IPS-18a (cell line): ENCODE results near the gene TMCO4.
A peak's percentile ranks its signal among the peaks of the same experiment; 100 is the strongest.
"Not testable (repeated sequence)": the region's sequence is repeated elsewhere in the genome, so short reads cannot be mapped to it uniquely, and the experiment has no call there.

Experiments
- H3K27ac ChIP-seq: one replicate; pipeline ENCODE4 v1.5.1; 2013; ENCODE audit warnings: low read length
- H3K27me3 ChIP-seq: one replicate; pipeline ENCODE4 v1.6.1; 2013; ENCODE audit warnings: mild to moderate bottlenecking, low read length; ENCODE audit not compliant: control insufficient read depth, insufficient read depth
- H3K36me3 ChIP-seq: one replicate; pipeline ENCODE4 v1.6.1; 2013; ENCODE audit warnings: low read depth, low read length; ENCODE audit not compliant: control insufficient read depth
- H3K4me1 ChIP-seq: one replicate; pipeline ENCODE4 v1.6.1; 2013; ENCODE audit warnings: low read depth, low read length; ENCODE audit not compliant: control insufficient read depth
- H3K4me3 ChIP-seq: one replicate; pipeline ENCODE4 v1.5.1; 2013; ENCODE audit warnings: low read length
- H3K9ac ChIP-seq: one replicate; pipeline ENCODE4 v1.6.1; 2013; ENCODE audit warnings: mild to moderate bottlenecking, low read length, moderate library complexity
- H3K9me3 ChIP-seq: one replicate; pipeline ENCODE4 v1.6.1; 2013; ENCODE audit warnings: low read depth, low read length; ENCODE audit not compliant: control insufficient read depth

Gene TMCO4

DNA sequence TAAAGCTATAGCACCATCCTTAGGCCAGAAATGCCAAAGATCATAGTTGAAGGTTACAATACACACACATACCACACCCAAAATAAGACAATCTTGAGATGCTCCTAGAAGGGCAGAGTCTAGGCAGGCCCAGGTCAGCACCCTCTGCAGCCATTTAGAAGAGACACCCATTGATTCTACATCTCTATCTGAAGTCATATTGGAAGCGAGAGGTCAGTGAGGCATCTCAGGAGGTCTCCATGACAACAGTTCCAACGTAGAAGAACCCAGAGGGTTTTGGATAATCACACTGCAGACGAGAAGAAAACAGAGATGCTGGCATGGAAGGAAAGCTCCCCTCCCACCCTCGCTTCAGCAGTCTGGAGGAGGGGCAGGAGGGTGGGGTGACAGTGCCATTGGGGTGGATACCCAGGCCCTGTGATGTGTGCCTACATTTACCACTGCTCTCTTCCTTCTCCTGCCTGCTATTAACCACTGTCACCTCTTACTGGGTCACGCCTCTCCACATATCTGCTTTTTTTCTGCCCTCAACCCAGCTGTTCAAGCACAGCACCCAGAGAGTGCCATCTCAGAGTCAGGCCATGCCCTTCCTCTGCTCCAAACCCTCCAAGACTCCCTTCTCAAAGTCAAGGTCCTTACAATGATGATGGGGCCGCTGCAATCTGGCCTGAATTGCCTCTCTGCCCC, 6.2 kb downstream of the TMCO4 start:
- Histone ChIP-seq H3K4me3 (no peak overlapping the region), H3K27ac (no peak overlapping the region), H3K9ac (no peak overlapping the region), H3K9me3 (no peaks in the 10 kb centered on the region), H3K4me1 (no peaks in the 10 kb centered on the region), H3K27me3 (peaks cover 6% of the 10 kb centered on the region), H3K36me3 (no peaks in the 10 kb centered on the region)

- H3K4me3 ChIP-seq, result no peak overlapping the region
- no peak overlapping the region for H3K27ac ChIP-seq
- no peaks in the 10 kb centered on the region for H3K36me3 ChIP-seq
- peaks cover 1% of the 10 kb centered on the region for H3K4me1 ChIP-seq
- no peak overlapping the region for H3K9ac ChIP-seq
- H3K9me3 ChIP-seq, result no peaks in the 10 kb centered on the region
- H3K27me3 ChIP-seq, result peaks cover 2% of the 10 kb centered on the region
Measured at GRCh38 chr1:19792237-19793002, 7.3 kb downstream of the TMCO4 start.

- not testable (repeated sequence) for H3K27me3 ChIP-seq, H3K4me3 ChIP-seq, H3K9me3 ChIP-seq, H3K9ac ChIP-seq, H3K27ac ChIP-seq, H3K36me3 ChIP-seq
- H3K4me1 ChIP-seq, result peaks cover 18% of the 10 kb centered on the region
Measured at GRCh38 chr1:19790061-19790975, 9.4 kb downstream of the TMCO4 start.

DNA sequence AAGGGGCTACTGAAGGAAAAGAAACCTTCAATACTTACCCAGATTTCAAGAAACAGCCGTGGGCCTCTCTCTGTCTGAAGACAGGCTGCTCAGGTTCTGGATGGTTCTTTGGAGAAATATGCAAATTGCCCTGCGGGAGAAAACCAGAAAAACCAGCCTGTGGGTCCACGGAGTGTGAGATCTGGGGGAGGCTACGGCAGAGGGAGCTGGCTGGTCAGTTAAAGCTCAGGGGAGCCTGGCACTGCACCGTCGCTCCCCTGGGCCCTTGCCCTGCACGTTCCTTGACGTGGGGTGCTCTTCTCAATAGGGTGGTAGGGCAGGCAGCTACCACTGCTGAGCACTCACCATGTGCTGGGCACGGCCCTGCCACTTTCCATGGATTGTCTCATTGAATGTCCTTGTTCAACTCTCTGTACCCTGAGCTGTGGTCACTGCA, 12.7 kb downstream of the TMCO4 start:
- H3K36me3 ChIP-seq, result no peaks in the 10 kb centered on the region
- peaks cover 18% of the 10 kb centered on the region for H3K4me1 ChIP-seq
- H3K27ac ChIP-seq, result no peak overlapping the region
- H3K4me3 ChIP-seq, result peak overlapping the region; percentile 18
- peaks cover 32% of the 10 kb centered on the region for H3K27me3 ChIP-seq
- H3K9me3 ChIP-seq, result no peaks in the 10 kb centered on the region
- no peak overlapping the region for H3K9ac ChIP-seq

- no peak overlapping the region for H3K9ac ChIP-seq
- H3K27ac ChIP-seq, result no peak overlapping the region
- H3K9me3 ChIP-seq, result no peaks in the 10 kb centered on the region
- H3K4me3 ChIP-seq, result no peak overlapping the region
- no peaks in the 10 kb centered on the region for H3K36me3 ChIP-seq
- H3K27me3 ChIP-seq, result peaks cover 45% of the 10 kb centered on the region
- peaks cover 18% of the 10 kb centered on the region for H3K4me1 ChIP-seq
Measured at GRCh38 chr1:19785660-19786059, 14.1 kb downstream of the TMCO4 start.

- H3K9me3 ChIP-seq, result no peaks in the 10 kb centered on the region
- H3K27me3 ChIP-seq, result peaks cover 69% of the 10 kb centered on the region
- H3K9ac ChIP-seq, result no peak overlapping the region
- H3K4me3 ChIP-seq, result no peak overlapping the region
- H3K4me1 ChIP-seq, result peaks cover under 1% of the 10 kb centered on the region
- H3K36me3 ChIP-seq, result no peaks in the 10 kb centered on the region
- H3K27ac ChIP-seq, result no peak overlapping the region
Measured at GRCh38 chr1:19780267-19780877, 19.3 kb downstream of the TMCO4 start.

GRCh38 chr1:19776933-19777332, 22.8 kb downstream of the TMCO4 start:
- no peak overlapping the region for H3K9ac ChIP-seq
- no peak overlapping the region for H3K27ac ChIP-seq
- no peaks in the 10 kb centered on the region for H3K36me3 ChIP-seq
- H3K4me1 ChIP-seq, result no peaks in the 10 kb centered on the region
- H3K27me3 ChIP-seq, result peaks cover 47% of the 10 kb centered on the region
- H3K4me3 ChIP-seq, result no peak overlapping the region
- no peaks in the 10 kb centered on the region for H3K9me3 ChIP-seq

- H3K4me3 ChIP-seq, result no peak overlapping the region
- H3K4me1 ChIP-seq, result no peaks in the 10 kb centered on the region
- no peaks in the 10 kb centered on the region for H3K36me3 ChIP-seq
- H3K27ac ChIP-seq, result no peak overlapping the region
- H3K9me3 ChIP-seq, result no peaks in the 10 kb centered on the region
- no peak overlapping the region for H3K9ac ChIP-seq
- peaks cover 40% of the 10 kb centered on the region for H3K27me3 ChIP-seq
Measured at GRCh38 chr1:19776287-19776686, 23.4 kb downstream of the TMCO4 start.

GRCh38 chr1:19775831-19776230, 23.9 kb downstream of the TMCO4 start:
- peaks cover 36% of the 10 kb centered on the region for H3K27me3 ChIP-seq
- H3K9ac ChIP-seq, result no peak overlapping the region
- no peak overlapping the region for H3K4me3 ChIP-seq
- H3K4me1 ChIP-seq, result no peaks in the 10 kb centered on the region
- H3K27ac ChIP-seq, result no peak overlapping the region
- H3K36me3 ChIP-seq, result no peaks in the 10 kb centered on the region
- H3K9me3 ChIP-seq, result no peaks in the 10 kb centered on the region

DNA sequence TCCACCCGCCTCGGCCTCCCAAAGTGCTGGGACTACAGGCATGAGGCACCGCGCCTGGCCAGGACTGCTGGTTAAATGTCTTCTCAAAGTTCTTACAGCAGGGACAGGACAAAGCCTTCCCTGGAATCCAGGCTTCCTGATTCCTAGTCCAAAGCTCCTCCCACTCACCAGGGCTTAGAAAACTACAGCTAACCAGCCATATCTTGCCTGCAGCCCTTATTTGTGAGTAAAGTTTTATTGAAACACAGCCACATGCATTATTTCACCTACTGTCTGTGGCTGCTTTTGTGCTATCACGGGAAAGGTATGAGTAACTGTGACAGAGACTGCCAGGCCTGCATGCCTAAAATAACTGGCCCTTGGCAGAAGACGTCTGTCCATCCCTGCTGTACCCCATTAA, 24.4 kb downstream of the TMCO4 start:
- H3K27me3 ChIP-seq, result peaks cover 30% of the 10 kb centered on the region
- H3K4me3 ChIP-seq, result no peak overlapping the region
- H3K27ac ChIP-seq, result no peak overlapping the region

GRCh38 chr1:19774180-19774785, 25.4 kb downstream of the TMCO4 start:
- Histone ChIP-seq H3K27ac (no peak overlapping the region), H3K4me1 (peaks cover 5% of the 10 kb centered on the region), H3K36me3 (no peaks in the 10 kb centered on the region), H3K4me3 (no peak overlapping the region), H3K9ac (no peak overlapping the region), H3K9me3 (no peaks in the 10 kb centered on the region), H3K27me3 (peaks cover 20% of the 10 kb centered on the region)

More for the DNA sequence above, 24.4 kb downstream of the TMCO4 start:
- no peaks in the 10 kb centered on the region for H3K36me3 ChIP-seq
- H3K9me3 ChIP-seq, result no peaks in the 10 kb centered on the region
- H3K9ac ChIP-seq, result no peak overlapping the region
- no peaks in the 10 kb centered on the region for H3K4me1 ChIP-seq
